CD4-positive, alpha-beta T cell treated with Interleukin-4 for 1 hour (primary cell): ENCODE measurements around the gene SERGEF.

Experiments
- DNase-seq, 2 donors: peaks; one replicate each; pipeline ENCODE4 v3.0.0-alpha.2; 2020 to 2022

Gene SERGEF

GRCh38 chr11:17744151-17744940 lies 268.5 kb downstream of the SERGEF start:
- no peak for DNase-seq

- no peak for DNase-seq
Measured at GRCh38 chr11:17743808-17744119, 269.1 kb downstream of the SERGEF start.

- no peak for DNase-seq
Measured at GRCh38 chr11:17743026-17743807, 269.6 kb downstream of the SERGEF start.

GRCh38 chr11:17742019-17742418 lies 270.8 kb downstream of the SERGEF start:
- DNase-seq = no peak

GRCh38 chr11:17741487-17741886 lies 271.4 kb downstream of the SERGEF start:
- no peak for DNase-seq

GRCh38 chr11:17740649-17741235 lies 272.1 kb downstream of the SERGEF start:
- DNase-seq = no peak

- DNase-seq = no peak
Measured at GRCh38 chr11:17739945-17740338, 272.9 kb downstream of the SERGEF start.

GRCh38 chr11:17738151-17738973 lies 274.5 kb downstream of the SERGEF start:
- DNase-seq = no peak
